H9 (cell line): Measurements from ENCODE around the gene AMOTL1. TPM values are rescaled to one million over a fixed set of nuclear protein-coding genes. Genes with fewer than 3 reads are reported as not detected.

ENCODE experiments used
- DNase-seq: peaks from one replicate; pipeline ENCODE4 v3.0.0-alpha.2; 2017
- H2AFZ ChIP-seq: one replicate; pipeline ENCODE4 v1.6.1; 2013; ENCODE audit warnings: mild to moderate bottlenecking, low read length, control low read depth, moderate library complexity
- H2AK5ac ChIP-seq: 2 replicates; pipeline ENCODE4 v1.6.1; 2013; ENCODE audit warnings: low read length, control low read depth, mixed read lengths; ENCODE audit not compliant: insufficient read length
- H2BK120ac ChIP-seq: one replicate; pipeline ENCODE4 v1.6.1; 2013; ENCODE audit warnings: low read depth, mild to moderate bottlenecking, low read length, control low read depth, inconsistent platforms; ENCODE audit not compliant: poor library complexity, severe bottlenecking
- H2BK12ac ChIP-seq: 2 replicates; pipeline ENCODE4 v1.6.1; 2013; ENCODE audit warnings: low read length, control low read depth, mixed read lengths, low read depth; ENCODE audit not compliant: insufficient read length
- H2BK15ac ChIP-seq: 2 replicates; pipeline ENCODE4 v1.6.1; 2013; ENCODE audit warnings: low read depth, low read length, control low read depth
- H2BK20ac ChIP-seq: one replicate; pipeline ENCODE4 v1.6.1; 2013; ENCODE audit warnings: low read depth, mild to moderate bottlenecking, low read length, control low read depth, inconsistent platforms; ENCODE audit not compliant: poor library complexity, severe bottlenecking
- H2BK5ac ChIP-seq: 2 replicates; pipeline ENCODE4 v1.6.1; 2013; ENCODE audit warnings: low read length, control low read depth, mixed read lengths; ENCODE audit not compliant: insufficient read length
- H3K14ac ChIP-seq: 2 replicates; pipeline ENCODE4 v1.6.1; 2013; ENCODE audit warnings: low read length, control low read depth; ENCODE audit not compliant: insufficient read depth
- H3K18ac ChIP-seq: 2 replicates; pipeline ENCODE4 v1.6.1; 2013; ENCODE audit warnings: low read depth, mild to moderate bottlenecking, mixed read lengths, low read length, control low read depth; ENCODE audit not compliant: insufficient read length
- H3K23ac ChIP-seq: 2 replicates; pipeline ENCODE4 v1.6.1; 2013; ENCODE audit warnings: low read length, control low read depth, mixed read lengths, low read depth; ENCODE audit not compliant: insufficient read length
- H3K23me2 ChIP-seq: 2 replicates; pipeline ENCODE4 v1.6.1; 2013; ENCODE audit warnings: low read depth, mild to moderate bottlenecking, mixed read lengths, low read length, control low read depth; ENCODE audit not compliant: insufficient read length, poor library complexity, severe bottlenecking
- H3K27ac ChIP-seq: 2 replicates; pipeline ENCODE4 v1.5.1; 2013; ENCODE audit warnings: low read length, control low read depth, mixed read lengths, low read depth; ENCODE audit not compliant: insufficient read length
- H3K27me3 ChIP-seq: 2 replicates; pipeline ENCODE4 v1.6.1; 2013; ENCODE audit warnings: low read length, control low read depth, inconsistent platforms; ENCODE audit not compliant: insufficient read depth
- H3K4ac ChIP-seq: 2 replicates; pipeline ENCODE4 v1.6.1; 2013; ENCODE audit warnings: low read depth, mild to moderate bottlenecking, control low read depth, inconsistent platforms, low read length, moderate library complexity
- H3K4me1 ChIP-seq: 2 replicates; pipeline ENCODE4 v1.6.1; 2013; ENCODE audit warnings: low read length, control low read depth, inconsistent platforms; ENCODE audit not compliant: insufficient read depth
- H3K4me2 ChIP-seq: 2 replicates; pipeline ENCODE4 v1.6.1; 2013; ENCODE audit warnings: low read length, control low read depth, mixed read lengths; ENCODE audit not compliant: insufficient read length, insufficient read depth
- H3K56ac ChIP-seq: 2 replicates; pipeline ENCODE4 v1.6.1; 2013; ENCODE audit warnings: low read depth, mild to moderate bottlenecking, mixed read lengths, low read length, control low read depth; ENCODE audit not compliant: insufficient read length
- H3K79me1 ChIP-seq: 2 replicates; pipeline ENCODE4 v1.6.1; 2013; ENCODE audit warnings: low read depth, mild to moderate bottlenecking, moderate library complexity, low read length, control low read depth, inconsistent platforms; ENCODE audit not compliant: insufficient read depth, poor library complexity, severe bottlenecking
- H3K79me2 ChIP-seq: 2 replicates; pipeline ENCODE4 v1.6.1; 2013; ENCODE audit warnings: low read length, control low read depth, inconsistent platforms; ENCODE audit not compliant: insufficient read depth
- H3K9ac ChIP-seq: 2 replicates; pipeline ENCODE4 v1.6.1; 2013; ENCODE audit warnings: low read length, control low read depth, mixed read lengths; ENCODE audit not compliant: insufficient read length; ENCODE audit errors: extremely low read depth
- H3K9me3 ChIP-seq: one replicate; pipeline ENCODE4 v1.6.1; 2013; ENCODE audit warnings: low read depth, low read length, inconsistent platforms; ENCODE audit not compliant: control insufficient read depth
- H3T11ph ChIP-seq: one replicate; pipeline ENCODE4 v1.6.1; 2013; ENCODE audit warnings: mild to moderate bottlenecking, low read length, control low read depth, inconsistent platforms
- H4K20me1 ChIP-seq: one replicate; pipeline ENCODE4 v1.6.1; 2013; ENCODE audit not compliant: control insufficient read depth, insufficient read length, insufficient read depth
- H4K5ac ChIP-seq: 2 replicates; pipeline ENCODE4 v1.6.1; 2013; ENCODE audit warnings: low read depth, mild to moderate bottlenecking, mixed read lengths, low read length, control low read depth; ENCODE audit not compliant: insufficient read length
- H4K8ac ChIP-seq: replicated peaks from 2 replicates; pipeline ENCODE4 v1.6.1; 2013; ENCODE audit warnings: low read length, control low read depth, mixed read lengths, low read depth; ENCODE audit not compliant: insufficient read length
- H4K91ac ChIP-seq: 2 replicates; pipeline ENCODE4 v1.6.1; 2013; ENCODE audit warnings: low read depth, mild to moderate bottlenecking, moderate library complexity, mixed read lengths, low read length, control low read depth; ENCODE audit not compliant: insufficient read length
- H3K27ac Mint-ChIP-seq, 3 experiments: 2 replicates in 2 of 3; 3 replicates in 1 of 3; pipeline ENCODE4 v1.8.0; 2020 to 2021; ENCODE audit warnings: mixed read lengths in 3 of 3, mild to moderate bottlenecking in 1 of 3, moderate library complexity in 1 of 3
- H3K27me3 Mint-ChIP-seq: 2 replicates; pipeline ENCODE4 v1.8.0; 2021; ENCODE audit warnings: low read depth, mild to moderate bottlenecking, moderate library complexity, mixed read lengths
- H3K36me3 Mint-ChIP-seq, 3 experiments: 2 replicates in 2 of 3; 3 replicates in 1 of 3; pipeline ENCODE4 v1.8.0; 2020 to 2021; ENCODE audit warnings: low read depth in 3 of 3, mixed read lengths in 3 of 3; ENCODE audit not compliant: insufficient read depth in 1 of 3
- H3K4me1 Mint-ChIP-seq, 2 experiments: 2 replicates each; pipeline ENCODE4 v1.8.0; 2020; ENCODE audit warnings: mixed read lengths in 2 of 2
- H3K4me3 Mint-ChIP-seq, 2 experiments: 2 replicates in 1 of 2; 3 replicates in 1 of 2; pipeline ENCODE4 v1.8.0; 2020 to 2021; ENCODE audit warnings: mild to moderate bottlenecking in 2 of 2, mixed read lengths in 2 of 2, moderate library complexity in 1 of 2
- H3K9me3 Mint-ChIP-seq, 2 experiments: 2 replicates in 1 of 2; 3 replicates in 1 of 2; pipeline ENCODE4 v1.8.0; 2020; ENCODE audit warnings: mild to moderate bottlenecking in 2 of 2, mixed read lengths in 2 of 2, moderate library complexity in 1 of 2
- CTCF ChIP-seq: fragments of 200-600 bp; sonication (generic); conservative IDR thresholded peaks from 3 replicates; pipeline ENCODE4 v1.8.0; 2021; ENCODE audit warnings: antibody characterized with exemption, mild to moderate bottlenecking
- WGBS: extraction: QIAGEN DNeasy Blood & Tissue Kit; methylation state at CpG from one replicate; pipeline ENCODE4 v1.1.7; 2013; ENCODE audit warnings: missing lambda C conversion rate, low lambda C conversion rate, mixed read lengths; ENCODE audit not compliant: insufficient read length; ENCODE audit errors: extremely low coverage; 5-methylcytosine and 5-hydroxymethylcytosine counted together
- total RNA-seq: library from RNA; stranded (reverse); gene quantifications from 2 replicates; pipeline ENCODE4 v1.2.1, GENCODE V29; 2021

Gene AMOTL1
- total RNA-seq, 1 experiment from 2014 or later = 18.5 TPM

GRCh38 chr11:94832604-94833235, 64.6 kb downstream of the AMOTL1 start:
- Mint-ChIP-seq H3K27ac (no peak overlapping the region), H3K36me3 (peaks cover 27 to 28% (median 27%) of the 10 kb centered on the region in 3 experiments; a peak in 6 of 7 replicates)
- no peaks in the 10 kb centered on the region for H3K27me3 ChIP-seq

More at GRCh38 chr11:94832604-94833235, 64.6 kb downstream of the AMOTL1 start:
- no peak overlapping the region for H2BK20ac ChIP-seq
- H3K18ac ChIP-seq = no peak overlapping the region
- H3T11ph ChIP-seq = no peak overlapping the region
- H3K14ac ChIP-seq = no peak overlapping the region
- no peak overlapping the region for H3K23ac ChIP-seq
- H3K4ac ChIP-seq = no peak overlapping the region
- H3K4me1 ChIP-seq = no peaks in the 10 kb centered on the region
- H2BK15ac ChIP-seq = no peak overlapping the region
- H3K56ac ChIP-seq = no peak overlapping the region
- no peaks in the 10 kb centered on the region for H4K20me1 ChIP-seq
- H2AK5ac ChIP-seq = no peak overlapping the region
- H3K79me1 ChIP-seq = no peaks in the 10 kb centered on the region
- no peaks in the 10 kb centered on the region for H3K9me3 ChIP-seq
- H2BK120ac ChIP-seq = no peak overlapping the region
- no peak overlapping the region for H2AFZ ChIP-seq
- Mint-ChIP-seq H3K27me3 (no peaks in the 10 kb centered on the region), H3K4me3 (no peak overlapping the region), H3K4me1 (no peaks in the 10 kb centered on the region), H3K9me3 (no peaks in the 10 kb centered on the region)
- no peak overlapping the region for H4K5ac ChIP-seq
- H2BK12ac ChIP-seq = no peak overlapping the region
- DNase-seq = no peak
- no peak overlapping the region for H4K91ac ChIP-seq
- WGBS = no CpG with 5 or more reads among the region's 4 CpGs
- no peak overlapping the region for H3K4me2 ChIP-seq
- H2BK5ac ChIP-seq = no peak overlapping the region
- no peak overlapping the region for H3K9ac ChIP-seq
- no peak overlapping the region for H3K27ac ChIP-seq
- no peaks in the 10 kb centered on the region for H3K23me2 ChIP-seq
- no peak overlapping the region for H4K8ac ChIP-seq
- no peaks in the 10 kb centered on the region for H3K79me2 ChIP-seq
- TF ChIP-seq CTCF = no peak
